Cardiac fibroblast (primary cell): Measurements from ENCODE around the gene GPRC5D.

ENCODE experiments used
- DNase-seq, 2 donors: peaks; one replicate each; pipeline versions ENCODE4 v3.0.0 to v3.0.0-alpha.2; 2010; ENCODE audit warnings: low read depth in 2 of 2
- H3K4me3 ChIP-seq, 2 donors: replicated peaks in 1 of 2; 1 replicate in 1 of 2; 2 replicates in 1 of 2; pipeline ENCODE4 v1.5.1; 2011; ENCODE audit warnings: low read depth in 2 of 2, low read length in 2 of 2, mild to moderate bottlenecking in 2 of 2, moderate library complexity in 1 of 2
- TF ChIP-seq, protein P1 (sequence below): IDR thresholded peaks from one replicate; pipeline ENCODE4 v1.5.1; 2011; ENCODE audit warnings: low read depth, mild to moderate bottlenecking, low read length, inconsistent platforms

Gene GPRC5D

GRCh38 chr12:12954878-12955625, 3.1 kb upstream of the GPRC5D start:
- TF ChIP-seq, protein P1, sequence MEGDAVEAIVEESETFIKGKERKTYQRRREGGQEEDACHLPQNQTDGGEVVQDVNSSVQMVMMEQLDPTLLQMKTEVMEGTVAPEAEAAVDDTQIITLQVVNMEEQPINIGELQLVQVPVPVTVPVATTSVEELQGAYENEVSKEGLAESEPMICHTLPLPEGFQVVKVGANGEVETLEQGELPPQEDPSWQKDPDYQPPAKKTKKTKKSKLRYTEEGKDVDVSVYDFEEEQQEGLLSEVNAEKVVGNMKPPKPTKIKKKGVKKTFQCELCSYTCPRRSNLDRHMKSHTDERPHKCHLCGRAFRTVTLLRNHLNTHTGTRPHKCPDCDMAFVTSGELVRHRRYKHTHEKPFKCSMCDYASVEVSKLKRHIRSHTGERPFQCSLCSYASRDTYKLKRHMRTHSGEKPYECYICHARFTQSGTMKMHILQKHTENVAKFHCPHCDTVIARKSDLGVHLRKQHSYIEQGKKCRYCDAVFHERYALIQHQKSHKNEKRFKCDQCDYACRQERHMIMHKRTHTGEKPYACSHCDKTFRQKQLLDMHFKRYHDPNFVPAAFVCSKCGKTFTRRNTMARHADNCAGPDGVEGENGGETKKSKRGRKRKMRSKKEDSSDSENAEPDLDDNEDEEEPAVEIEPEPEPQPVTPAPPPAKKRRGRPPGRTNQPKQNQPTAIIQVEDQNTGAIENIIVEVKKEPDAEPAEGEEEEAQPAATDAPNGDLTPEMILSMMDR, result no peak
- no peak for DNase-seq
- no peak overlapping the region for H3K4me3 ChIP-seq

- TF ChIP-seq, protein P1, result no peak
- DNase-seq, result no peak
- no peak overlapping the region for H3K4me3 ChIP-seq
These were observed 2.4 kb upstream of the GPRC5D start for GRCh38 chr12:12954356-12954755.

- no peak for DNase-seq
- no peak overlapping the region for H3K4me3 ChIP-seq
- TF ChIP-seq, protein P1, result no peak
These were observed 466 bp downstream of the GPRC5D start for GRCh38 chr12:12951504-12951903.

GRCh38 chr12:12947902-12948301, 4.1 kb downstream of the GPRC5D start:
- DNase-seq, result peak in 1 of 2 donors; percentile 7
- TF ChIP-seq, protein P1, result no peak
- H3K4me3 ChIP-seq, result no peak overlapping the region

GRCh38 chr12:12946686-12947355, 5.1 kb downstream of the GPRC5D start:
- H3K4me3 ChIP-seq, result no peak overlapping the region

GRCh38 chr12:12945591-12945990, 6.4 kb downstream of the GPRC5D start:
- H3K4me3 ChIP-seq, result no peak overlapping the region
- TF ChIP-seq, protein P1, result no peak
- DNase-seq, result no peak

More at GRCh38 chr12:12946686-12947355, 5.1 kb downstream of the GPRC5D start:
- TF ChIP-seq, protein P1, result no peak
- peak in 1 of 2 donors; percentile 16 for DNase-seq
